ENCODE measurements around the gene ROS1. TPM values are rescaled to one million over a fixed set of nuclear protein-coding genes. Genes with fewer than 3 reads are reported as not detected.

The ROS1 gene
- total and polyA plus RNA-seq, 4 donors: under 0.01 TPM; not detected in 3

- TF ChIP-seq CTCF (IDR thresholded peaks at IDR 0.05; ENCODE audit: low read depth, low read length, missing input control) (no peak), HNF4G (IDR thresholded peaks at IDR 0.05) (no peak), RXRA (IDR thresholded peaks at IDR 0.05) (no peak), FOXA2 (IDR thresholded peaks at IDR 0.05) (no peak), EGR1 (IDR thresholded peaks at IDR 0.05; ENCODE audit: low read depth in 2 of 2) (no peak), REST (IDR thresholded peaks at IDR 0.05) (no peak)
- Histone ChIP-seq H3K27ac (ENCODE audit: low read depth in 1 of 2, low read length in 2 of 2) (no peak overlapping the region), H3K36me3 (ENCODE audit: control insufficient read depth in 4 of 4, insufficient read depth in 3 of 4, low read depth in 1 of 4, low read length in 3 of 4) (no peaks in the 10 kb centered on the region), H3K4me3 (ENCODE audit: low read depth in 1 of 3, low read length in 3 of 3) (no peak overlapping the region), H3K27me3 (ENCODE audit: control insufficient read depth in 4 of 4, insufficient read depth in 4 of 4, low read length in 3 of 4) (peaks cover 14 to 32% (median 22%) of the 10 kb centered on the region in 4 donors), H3K9ac (ENCODE audit: low read depth in 1 of 2, low read length in 2 of 2) (no peak overlapping the region), H3K4me1 (ENCODE audit: control insufficient read depth in 4 of 4, insufficient read depth in 4 of 4, low read length in 3 of 4) (peaks cover 13 to 34% (median 30%) of the 10 kb centered on the region in 4 donors), H3K9me3 (ENCODE audit: control insufficient read depth in 4 of 4, low read length in 3 of 4) (peaks cover 0 to 4% (median 0%) of the 10 kb centered on the region in 4 donors)
- 11% methylated on average over 5 of the region's 5 CpGs for WGBS
- no peak for DNase-seq (ENCODE audit: low spot score)
These were observed 158.7 kb downstream of the ROS1 start for GRCh38 chr6:117267054-117267347.

GRCh38 chr6:117266257-117267053 lies 159.3 kb downstream of the ROS1 start:
- no peak for DNase-seq (ENCODE audit: low spot score)
- no peak overlapping the region for H3K27ac ChIP-seq (ENCODE audit: low read depth in 1 of 2, low read length in 2 of 2)
- peaks cover 14 to 35% (median 22%) of the 10 kb centered on the region in 4 donors for H3K27me3 ChIP-seq (ENCODE audit: control insufficient read depth in 4 of 4, insufficient read depth in 4 of 4, low read length in 3 of 4)
- no peak overlapping the region for H3K9ac ChIP-seq (ENCODE audit: low read depth in 1 of 2, low read length in 2 of 2)
- H3K4me1 ChIP-seq (ENCODE audit: control insufficient read depth in 4 of 4, insufficient read depth in 4 of 4, low read length in 3 of 4): peaks cover 13 to 34% (median 30%) of the 10 kb centered on the region in 4 donors
- H3K36me3 ChIP-seq (ENCODE audit: control insufficient read depth in 4 of 4, insufficient read depth in 3 of 4, low read depth in 1 of 4, low read length in 3 of 4): no peaks in the 10 kb centered on the region
- WGBS: 9% methylated on average over 16 of the region's 16 CpGs
- TF ChIP-seq REST (IDR thresholded peaks at IDR 0.05) (no peak), FOXA2 (IDR thresholded peaks at IDR 0.05) (no peak), FOXA1 (IDR thresholded peaks at IDR 0.05) (no peak), GABPA (IDR thresholded peaks at IDR 0.05 in 1 of 2, conservative IDR thresholded peaks at IDR 0.05 in 1 of 2) (no peak), MAX (IDR thresholded peaks at IDR 0.05) (no peak), SP1 (IDR thresholded peaks at IDR 0.05) (no peak), TAF1 (conservative IDR thresholded peaks at IDR 0.05) (no peak), JUND (IDR thresholded peaks at IDR 0.05) (no peak), HNF4A (conservative IDR thresholded peaks at IDR 0.05) (no peak), HNF4G (IDR thresholded peaks at IDR 0.05) (no peak), ATF3 (IDR thresholded peaks at IDR 0.05) (no peak), RAD21 (IDR thresholded peaks at IDR 0.05) (no peak), CTCF (IDR thresholded peaks at IDR 0.05; ENCODE audit: low read depth, low read length, missing input control) (no peak), ZBTB33 (IDR thresholded peaks at IDR 0.05) (no peak), YY1 (IDR thresholded peaks at IDR 0.05) (no peak), RXRA (IDR thresholded peaks at IDR 0.05) (no peak)
- peaks cover 0 to 4% (median 0%) of the 10 kb centered on the region in 4 donors for H3K9me3 ChIP-seq (ENCODE audit: control insufficient read depth in 4 of 4, low read length in 3 of 4)
- peak overlapping the region in 1 of 3 donors; percentile 47 for H3K4me3 ChIP-seq (ENCODE audit: low read depth in 1 of 3, low read length in 3 of 3)
